HepG2 (cell line): ENCODE data around the gene MARCHF9. TPM values are rescaled to one million over a fixed set of nuclear protein-coding genes. Genes with fewer than 3 reads are reported as not detected.

Experiments
- AGO2 ChIP-seq: fragments of 200-400 bp; formaldehyde crosslinking; optimal IDR thresholded peaks from 2 replicates; pipeline ENCODE3; 2017; ENCODE audit warnings: mild to moderate bottlenecking, low read depth, low read length, moderate library complexity
- ARNT2 ChIP-seq: sonication (generic); formaldehyde crosslinking; IDR thresholded peaks from 2 replicates; pipeline ENCODE4 v1.8.0; 2022; ENCODE audit warnings: mild to moderate bottlenecking, low read depth, missing genetic modification reagents, moderate library complexity
- CBX1 ChIP-seq: IDR thresholded peaks from one replicate; pipeline ENCODE4 v1.6.1; 2016; ENCODE audit warnings: antibody characterized with exemption, low read depth
- CREBL2 ChIP-seq: sonication (generic); formaldehyde crosslinking; IDR thresholded peaks from 2 replicates; pipeline ENCODE4 v1.8.1; 2023; ENCODE audit warnings: missing genetic modification reagents, mild to moderate bottlenecking, borderline replicate concordance
- EP300 ChIP-seq, 3 experiments: sonication (generic) in 1 of 3; formaldehyde crosslinking in 1 of 3; IDR thresholded peaks; 2 replicates each; pipeline versions ENCODE4 v1.5.1 to v1.6.1; 2011 to 2020; ENCODE audit warnings: low read depth in 2 of 3, low read length in 2 of 3, borderline replicate concordance in 1 of 3, improper control_type of control experiment in 1 of 3, mild to moderate bottlenecking in 1 of 3, missing genetic modification reagents in 1 of 3, moderate library complexity in 1 of 3
- GMEB1 ChIP-seq: sonication (generic); formaldehyde crosslinking; IDR thresholded peaks from 2 replicates; pipeline ENCODE4 v1.5.1; 2020; ENCODE audit warnings: missing genetic modification reagents, mild to moderate bottlenecking, borderline replicate concordance
- KLF12 ChIP-seq: sonication (generic); formaldehyde crosslinking; IDR thresholded peaks from 2 replicates; pipeline ENCODE4 v1.4.0; 2020; ENCODE audit warnings: missing genetic modification reagents, borderline replicate concordance
- MBNL3 ChIP-seq: fragments of 250-450 bp; sonication (Bioruptor Pico); conservative IDR thresholded peaks from 2 replicates; pipeline ENCODE4 v1.8.0; 2022; ENCODE audit warnings: mild to moderate bottlenecking, inconsistent platforms
- NR2F1 ChIP-seq, 2 experiments: fragments of 450-650 bp in 1 of 2; formaldehyde crosslinking in 1 of 2; IDR thresholded peaks; 2 replicates each; pipeline versions ENCODE4 v1.5.0 to v1.6.1; 2016 to 2020; ENCODE audit warnings: mild to moderate bottlenecking in 1 of 2, missing compliant biosample characterization in 1 of 2, missing genetic modification reagents in 1 of 2, moderate library complexity in 1 of 2
- PRDM15 ChIP-seq: sonication (generic); formaldehyde crosslinking; IDR thresholded peaks from 2 replicates; pipeline ENCODE4 v1.4.0; 2020; ENCODE audit warnings: missing genetic modification reagents
- SIN3A ChIP-seq: IDR thresholded peaks from 2 replicates; pipeline ENCODE4 v1.6.1; 2011; ENCODE audit warnings: low read depth, mild to moderate bottlenecking, control low read depth, low read length, borderline replicate concordance
- SRSF1 ChIP-seq: fragments of 200-400 bp; formaldehyde crosslinking; optimal IDR thresholded peaks from 2 replicates; pipeline ENCODE3; 2017; ENCODE audit warnings: mild to moderate bottlenecking, low read depth, low read length, moderate library complexity
- ZKSCAN1 ChIP-seq: fragments of 150-350 bp; IDR thresholded peaks from 2 replicates; pipeline ENCODE4 v1.6.1; 2014; ENCODE audit warnings: low read length
- ZNF646 ChIP-seq: sonication (generic); formaldehyde crosslinking; IDR thresholded peaks from 2 replicates; pipeline ENCODE4 v1.9.0; 2021; ENCODE audit warnings: mild to moderate bottlenecking, missing genetic modification reagents
- polyA plus RNA-seq, 8 experiments: library from polyadenylated mRNA; depleted of rRNA in 3 of 8; stranded (reverse) in 7 of 8; unstranded in 1 of 8; fragments of >200 nt; fragmentation: Illumina TruSeq in 4 of 8; extraction: Trizol in 4 of 8; gene quantifications; 2 replicates each; pipeline versions ENCODE4 v1.2.1 to v1.2.3, GENCODE V29; 2011 to 2016; ENCODE audit warnings: low read depth in 4 of 8, missing spikeins in 1 of 8, mixed read lengths in 1 of 8; ENCODE audit not compliant: insufficient read depth in 1 of 8
- total RNA-seq, 5 experiments: library from RNA; depleted of rRNA; stranded (reverse); fragments of >200 nt; fragmentation: Illumina TruSeq; extraction: Trizol; gene quantifications; 2 replicates each; pipeline ENCODE4 v1.2.3, GENCODE V29; 2016; ENCODE audit warnings: low read depth in 1 of 5

Gene MARCHF9
- total and polyA plus RNA-seq, 2 of the 13 experiments (the other 11 are each of a cell fraction or from before 2014, with no cell fraction given), result 5.7 to 9.6 TPM

GRCh38 chr12:57744777-57745484 lies 10.0 kb upstream of the MARCHF9 start, which contains the start of gene TSPAN31 (continued):
- TF ChIP-seq ZNF646 (CRISPR knock-in tag), result no peak
- no peak for TF ChIP-seq CBX1
- no peak; the same call in 1 of the 2 replicates for TF ChIP-seq KLF12 (CRISPR knock-in tag)
- no peak; the same call in 1 of the 2 replicates for TF ChIP-seq GMEB1 (CRISPR knock-in tag)
- TF ChIP-seq SRSF1, result peak; percentile 40
- TF ChIP-seq PRDM15 (CRISPR knock-in tag), result 0 out of 2 replicates have a peak, but pooled peaks have one; percentile 26
- TF ChIP-seq AGO2, result peak; percentile 81
- TF ChIP-seq NR2F1 (CRISPR knock-in tag; IDR thresholded peaks at IDR 0.05), result no peak
- TF ChIP-seq EP300 (IDR thresholded peaks at IDR 0.05; ENCODE audit: low read depth in 2 of 2, low read length in 2 of 2), result no peak
- TF ChIP-seq EP300 (CRISPR knock-in tag; IDR thresholded peaks at IDR 0.05; ENCODE audit: borderline replicate concordance), result no peak
- TF ChIP-seq SIN3A, result 0 out of 2 replicates have a peak, but pooled peaks have one; percentile 6
- TF ChIP-seq CREBL2, result no peak
- no peak for TF ChIP-seq MBNL3
- no peak for TF ChIP-seq ZKSCAN1
- no peak for TF ChIP-seq ARNT2 (CRISPR knock-in tag)
